Measurements from ENCODE around the gene PDIK1L. TPM values are rescaled to one million over a fixed set of nuclear protein-coding genes. Genes with fewer than 3 reads are reported as not detected.

The PDIK1L gene
- total and polyA plus RNA-seq, 9 of the 15 experiments (the other 6 are each of a cell fraction or from before 2014, with no cell fraction given) = 12.8 to 30.2 (median 21.5) TPM

- TF ChIP-seq ETV6 (IDR thresholded peaks at IDR 0.05; ENCODE audit: borderline replicate concordance in 1 of 2, low read depth in 2 of 2, low read length in 1 of 2) (no peak), ETV6 (CRISPR knock-in tag; IDR thresholded peaks at IDR 0.05; ENCODE audit: borderline replicate concordance) (peak; percentile 78), MCM5 (IDR thresholded peaks at IDR 0.05; ENCODE audit: low read depth) (no peak), SRF (CRISPR knock-in tag; IDR thresholded peaks at IDR 0.05) (peak in 1 of 2 experiments; percentile 86; a peak in 2 of 4 replicates), CHD1 (IDR thresholded peaks at IDR 0.05; ENCODE audit: low read length) (peak; percentile 67), DDX20 (tag; IDR thresholded peaks at IDR 0.05; ENCODE audit: low read depth) (no peak), GABPB1 (CRISPR knock-in tag; IDR thresholded peaks at IDR 0.05) (peak; percentile 98), HDAC8 (tag; IDR thresholded peaks at IDR 0.05) (0 out of 2 replicates have a peak, but pooled peaks have one; percentile 18), NUFIP1 (IDR thresholded peaks at IDR 0.05; ENCODE audit: partially characterized antibody) (no peak), POLR3G (IDR thresholded peaks at IDR 0.05; ENCODE audit: extremely low read depth, insufficient read length, insufficient replicate concordance) (no peak), MECOM (CRISPR knock-in tag; IDR thresholded peaks at IDR 0.05) (no peak), NFRKB (IDR thresholded peaks at IDR 0.05; ENCODE audit: low read depth) (0 out of 2 replicates have a peak, but pooled peaks have one; percentile 46), ZZZ3 (IDR thresholded peaks at IDR 0.05) (no peak), RBBP5 (IDR thresholded peaks at IDR 0.05; ENCODE audit: borderline replicate concordance, insufficient read depth, low read length, poor library complexity, severe bottlenecking) (peak; percentile 91), ZNF644 (tag; IDR thresholded peaks at IDR 0.05; ENCODE audit: low read depth) (no peak), ZEB2 (IDR thresholded peaks at IDR 0.05) (no peak)
- TF ChIP-seq, protein P1, sequence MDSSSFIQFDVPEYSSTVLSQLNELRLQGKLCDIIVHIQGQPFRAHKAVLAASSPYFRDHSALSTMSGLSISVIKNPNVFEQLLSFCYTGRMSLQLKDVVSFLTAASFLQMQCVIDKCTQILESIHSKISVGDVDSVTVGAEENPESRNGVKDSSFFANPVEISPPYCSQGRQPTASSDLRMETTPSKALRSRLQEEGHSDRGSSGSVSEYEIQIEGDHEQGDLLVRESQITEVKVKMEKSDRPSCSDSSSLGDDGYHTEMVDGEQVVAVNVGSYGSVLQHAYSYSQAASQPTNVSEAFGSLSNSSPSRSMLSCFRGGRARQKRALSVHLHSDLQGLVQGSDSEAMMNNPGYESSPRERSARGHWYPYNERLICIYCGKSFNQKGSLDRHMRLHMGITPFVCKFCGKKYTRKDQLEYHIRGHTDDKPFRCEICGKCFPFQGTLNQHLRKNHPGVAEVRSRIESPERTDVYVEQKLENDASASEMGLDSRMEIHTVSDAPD (CRISPR knock-in tag; IDR thresholded peaks at IDR 0.05) = no peak
- TF ChIP-seq, protein P2, sequence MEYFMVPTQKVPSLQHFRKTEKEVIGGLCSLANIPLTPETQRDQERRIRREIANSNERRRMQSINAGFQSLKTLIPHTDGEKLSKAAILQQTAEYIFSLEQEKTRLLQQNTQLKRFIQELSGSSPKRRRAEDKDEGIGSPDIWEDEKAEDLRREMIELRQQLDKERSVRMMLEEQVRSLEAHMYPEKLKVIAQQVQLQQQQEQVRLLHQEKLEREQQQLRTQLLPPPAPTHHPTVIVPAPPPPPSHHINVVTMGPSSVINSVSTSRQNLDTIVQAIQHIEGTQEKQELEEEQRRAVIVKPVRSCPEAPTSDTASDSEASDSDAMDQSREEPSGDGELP (CRISPR knock-in tag; IDR thresholded peaks at IDR 0.05; ENCODE audit: borderline replicate concordance) = peak; percentile 95
- TF ChIP-seq, protein P3, sequence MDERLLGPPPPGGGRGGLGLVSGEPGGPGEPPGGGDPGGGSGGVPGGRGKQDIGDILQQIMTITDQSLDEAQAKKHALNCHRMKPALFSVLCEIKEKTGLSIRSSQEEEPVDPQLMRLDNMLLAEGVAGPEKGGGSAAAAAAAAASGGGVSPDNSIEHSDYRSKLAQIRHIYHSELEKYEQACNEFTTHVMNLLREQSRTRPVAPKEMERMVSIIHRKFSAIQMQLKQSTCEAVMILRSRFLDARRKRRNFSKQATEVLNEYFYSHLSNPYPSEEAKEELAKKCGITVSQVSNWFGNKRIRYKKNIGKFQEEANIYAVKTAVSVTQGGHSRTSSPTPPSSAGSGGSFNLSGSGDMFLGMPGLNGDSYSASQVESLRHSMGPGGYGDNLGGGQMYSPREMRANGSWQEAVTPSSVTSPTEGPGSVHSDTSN (CRISPR knock-in tag; IDR thresholded peaks at IDR 0.05; ENCODE audit: low read depth) = no peak
- TF ChIP-seq, protein P3 (tag; conservative IDR thresholded peaks at IDR 0.05; ENCODE audit: low read depth) = no peak
- TF ChIP-seq, protein P4, sequence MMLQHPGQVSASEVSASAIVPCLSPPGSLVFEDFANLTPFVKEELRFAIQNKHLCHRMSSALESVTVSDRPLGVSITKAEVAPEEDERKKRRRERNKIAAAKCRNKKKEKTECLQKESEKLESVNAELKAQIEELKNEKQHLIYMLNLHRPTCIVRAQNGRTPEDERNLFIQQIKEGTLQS (IDR thresholded peaks at IDR 0.05) = peak; percentile 100
- TF ChIP-seq, protein P4 (CRISPR knock-in tag; conservative IDR thresholded peaks at IDR 0.05) = peak; percentile 99
Measured at GRCh38 chr1:26169669-26170471, 58.2 kb downstream of the PDIK1L start, which contains the start of gene ZNF593 (continued).
